HFF-Myc (cell line): ENCODE measurements around the gene CNBP.

Source experiments
- DNase-seq: peaks from one replicate; pipeline ENCODE4 v3.0.0-alpha.2; 2011; ENCODE audit warnings: low read depth; ENCODE audit errors: extremely low read depth
- H3K4me3 ChIP-seq: replicated peaks from 2 replicates; pipeline ENCODE4 v1.5.1; 2011; ENCODE audit warnings: low read depth, mild to moderate bottlenecking, control low read depth, low read length
- CTCF ChIP-seq: IDR thresholded peaks from 2 replicates; pipeline ENCODE4 v1.5.1; 2012; ENCODE audit warnings: mild to moderate bottlenecking, low read depth, low read length, control low read depth; ENCODE audit errors: missing control alignments

Gene CNBP

GRCh38 chr3:129184396-129184657, 631 bp upstream of the CNBP start:
- TF ChIP-seq CTCF = no peak
- H3K4me3 ChIP-seq = peak overlapping the region; percentile 97
- DNase-seq = no peak

- peak overlapping the region; percentile 97 for H3K4me3 ChIP-seq
- DNase-seq = no peak
- TF ChIP-seq CTCF = no peak
These were observed 1.1 kb downstream of the CNBP start for GRCh38 chr3:129182390-129183185.

GRCh38 chr3:129181819-129182218, 1.9 kb downstream of the CNBP start:
- peak overlapping the region; percentile 97 for H3K4me3 ChIP-seq
- DNase-seq = no peak
- TF ChIP-seq CTCF = no peak

GRCh38 chr3:129180461-129180860, 3.2 kb downstream of the CNBP start:
- H3K4me3 ChIP-seq = peak overlapping the region; percentile 97
- no peak for DNase-seq
- TF ChIP-seq CTCF = no peak

- TF ChIP-seq CTCF = no peak
- H3K4me3 ChIP-seq = no peak overlapping the region
- DNase-seq = no peak
These were observed 7.6 kb downstream of the CNBP start for GRCh38 chr3:129176051-129176450.

GRCh38 chr3:129173725-129174124, 10.0 kb downstream of the CNBP start:
- no peak for TF ChIP-seq CTCF
- H3K4me3 ChIP-seq = no peak overlapping the region
- DNase-seq = no peak

GRCh38 chr3:129173206-129173605, 10.5 kb downstream of the CNBP start:
- TF ChIP-seq CTCF = no peak
- DNase-seq = no peak
- H3K4me3 ChIP-seq = no peak overlapping the region
